PFSK-1 (cell line): ENCODE data around the gene SYNE2.

Experiments
- FOXP2 ChIP-seq: optimal IDR thresholded peaks from 2 replicates; pipeline ENCODE3; 2011; ENCODE audit warnings: borderline replicate concordance, control low read depth, inconsistent platforms; ENCODE audit not compliant: insufficient read depth; ENCODE audit errors: extremely low read length, extremely low read depth
- POLR2AphosphoS5 ChIP-seq: IDR thresholded peaks from 2 replicates; pipeline ENCODE4 v1.6.1; 2012; ENCODE audit warnings: low read depth, mild to moderate bottlenecking, control low read depth, low read length, moderate library complexity
- SIN3A ChIP-seq: IDR thresholded peaks from 2 replicates; pipeline ENCODE4 v1.6.1; 2012; ENCODE audit warnings: mild to moderate bottlenecking, low read length, moderate library complexity, borderline replicate concordance; ENCODE audit not compliant: insufficient read depth
- TAF1 ChIP-seq: IDR thresholded peaks from 2 replicates; pipeline ENCODE4 v1.6.1; 2012; ENCODE audit warnings: low read length, control low read depth, borderline replicate concordance; ENCODE audit not compliant: insufficient read depth
- TF ChIP-seq, protein P1 (sequence below), 2 experiments: IDR thresholded peaks; 2 replicates each; pipeline versions ENCODE4 v1.6.1 to v1.8.0; 2011 to 2012; ENCODE audit warnings: low read depth in 2 of 2, low read length in 2 of 2, control low read depth in 1 of 2, inconsistent platforms in 1 of 2, mild to moderate bottlenecking in 1 of 2, moderate library complexity in 1 of 2; ENCODE audit not compliant: insufficient read depth in 1 of 2

The SYNE2 gene

DNA sequence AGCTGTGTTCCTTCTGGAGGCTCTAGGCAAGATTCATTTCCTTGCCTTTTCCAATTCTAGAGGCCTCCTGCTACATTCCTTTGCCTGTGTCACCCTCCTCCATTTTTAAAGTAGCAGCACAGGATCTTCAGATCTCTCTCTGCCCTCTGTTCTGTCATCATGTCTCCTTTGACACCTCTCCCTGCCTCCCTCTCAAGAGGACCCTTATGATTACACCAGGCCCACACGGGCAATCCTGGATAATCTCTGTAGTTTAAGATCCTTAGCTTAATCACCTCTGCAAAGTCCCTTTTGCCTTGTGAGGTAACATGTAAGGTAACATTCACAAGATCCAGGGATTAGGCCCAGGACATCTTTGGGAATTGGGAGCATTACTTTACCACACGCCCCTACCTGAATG lies 155.2 kb downstream of the SYNE2 start:
- TF ChIP-seq SIN3A (no peak), POLR2AphosphoS5 (no peak), TAF1 (no peak), FOXP2 (no peak)
- TF ChIP-seq, protein P1, sequence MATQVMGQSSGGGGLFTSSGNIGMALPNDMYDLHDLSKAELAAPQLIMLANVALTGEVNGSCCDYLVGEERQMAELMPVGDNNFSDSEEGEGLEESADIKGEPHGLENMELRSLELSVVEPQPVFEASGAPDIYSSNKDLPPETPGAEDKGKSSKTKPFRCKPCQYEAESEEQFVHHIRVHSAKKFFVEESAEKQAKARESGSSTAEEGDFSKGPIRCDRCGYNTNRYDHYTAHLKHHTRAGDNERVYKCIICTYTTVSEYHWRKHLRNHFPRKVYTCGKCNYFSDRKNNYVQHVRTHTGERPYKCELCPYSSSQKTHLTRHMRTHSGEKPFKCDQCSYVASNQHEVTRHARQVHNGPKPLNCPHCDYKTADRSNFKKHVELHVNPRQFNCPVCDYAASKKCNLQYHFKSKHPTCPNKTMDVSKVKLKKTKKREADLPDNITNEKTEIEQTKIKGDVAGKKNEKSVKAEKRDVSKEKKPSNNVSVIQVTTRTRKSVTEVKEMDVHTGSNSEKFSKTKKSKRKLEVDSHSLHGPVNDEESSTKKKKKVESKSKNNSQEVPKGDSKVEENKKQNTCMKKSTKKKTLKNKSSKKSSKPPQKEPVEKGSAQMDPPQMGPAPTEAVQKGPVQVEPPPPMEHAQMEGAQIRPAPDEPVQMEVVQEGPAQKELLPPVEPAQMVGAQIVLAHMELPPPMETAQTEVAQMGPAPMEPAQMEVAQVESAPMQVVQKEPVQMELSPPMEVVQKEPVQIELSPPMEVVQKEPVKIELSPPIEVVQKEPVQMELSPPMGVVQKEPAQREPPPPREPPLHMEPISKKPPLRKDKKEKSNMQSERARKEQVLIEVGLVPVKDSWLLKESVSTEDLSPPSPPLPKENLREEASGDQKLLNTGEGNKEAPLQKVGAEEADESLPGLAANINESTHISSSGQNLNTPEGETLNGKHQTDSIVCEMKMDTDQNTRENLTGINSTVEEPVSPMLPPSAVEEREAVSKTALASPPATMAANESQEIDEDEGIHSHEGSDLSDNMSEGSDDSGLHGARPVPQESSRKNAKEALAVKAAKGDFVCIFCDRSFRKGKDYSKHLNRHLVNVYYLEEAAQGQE (IDR thresholded peaks at IDR 0.05; ENCODE audit: insufficient read depth in 1 of 2, low read depth in 2 of 2, low read length in 2 of 2): no peak

- TF ChIP-seq POLR2AphosphoS5: no peak
- TF ChIP-seq FOXP2: no peak
- TF ChIP-seq, protein P1 (IDR thresholded peaks at IDR 0.05; ENCODE audit: insufficient read depth in 1 of 2, low read depth in 2 of 2, low read length in 2 of 2): no peak
- no peak for TF ChIP-seq SIN3A
- no peak for TF ChIP-seq TAF1
Measured at GRCh38 chr14:64012003-64012402, 159.2 kb downstream of the SYNE2 start.

GRCh38 chr14:64012720-64013119 lies 159.9 kb downstream of the SYNE2 start:
- TF ChIP-seq FOXP2 (no peak), POLR2AphosphoS5 (no peak), SIN3A (no peak), TAF1 (no peak)
- TF ChIP-seq, protein P1 (IDR thresholded peaks at IDR 0.05; ENCODE audit: insufficient read depth in 1 of 2, low read depth in 2 of 2, low read length in 2 of 2): no peak

- TF ChIP-seq POLR2AphosphoS5 (no peak), TAF1 (no peak)
- TF ChIP-seq, protein P1 (IDR thresholded peaks at IDR 0.05; ENCODE audit: insufficient read depth in 1 of 2, low read depth in 2 of 2, low read length in 2 of 2): no peak
Measured at GRCh38 chr14:64025479-64025878, 172.7 kb downstream of the SYNE2 start.

- TF ChIP-seq SIN3A: no peak
- no peak for TF ChIP-seq TAF1
- no peak for TF ChIP-seq FOXP2
- no peak for TF ChIP-seq POLR2AphosphoS5
- TF ChIP-seq, protein P1 (IDR thresholded peaks at IDR 0.05; ENCODE audit: insufficient read depth in 1 of 2, low read depth in 2 of 2, low read length in 2 of 2): no peak
Measured at GRCh38 chr14:64026600-64026999, 173.8 kb downstream of the SYNE2 start.
